GM13976 (cell line): ENCODE results near the gene EEF2K.
"Not testable (repeated sequence)": the region's sequence is repeated elsewhere in the genome, so short reads cannot be mapped to it uniquely, and the experiment has no call there.

ENCODE experiments used
- DNase-seq: peaks from one replicate; pipeline ENCODE4 v3.0.0; 2012; ENCODE audit warnings: low spot score
- CTCF ChIP-seq: IDR thresholded peaks from 2 replicates; pipeline ENCODE4 v1.5.1; 2012; ENCODE audit warnings: borderline replicate concordance, mild to moderate bottlenecking; ENCODE audit not compliant: insufficient read depth; ENCODE audit errors: extremely low read depth, missing control alignments, control extremely low read depth
- in situ Hi-C: fragments of 300-500 bp; cut with MboI; formaldehyde crosslinking; loops from one replicate; pipeline ENCODE4 v1.12.0; 2022; ENCODE audit warnings: low sequenced_read_pairs, mixed read lengths, inconsistent platforms; ENCODE audit not compliant: unreplicated experiment

The EEF2K gene

GRCh38 chr16:22192261-22193062 lies 13.6 kb upstream of the EEF2K start:
- peak; percentile 58 for DNase-seq
- in situ Hi-C loops, result loop anchor here (25.0 kb wide), 1 partner anchor 380 kb away; no protein-coding TSS in a partner anchor

DNA sequence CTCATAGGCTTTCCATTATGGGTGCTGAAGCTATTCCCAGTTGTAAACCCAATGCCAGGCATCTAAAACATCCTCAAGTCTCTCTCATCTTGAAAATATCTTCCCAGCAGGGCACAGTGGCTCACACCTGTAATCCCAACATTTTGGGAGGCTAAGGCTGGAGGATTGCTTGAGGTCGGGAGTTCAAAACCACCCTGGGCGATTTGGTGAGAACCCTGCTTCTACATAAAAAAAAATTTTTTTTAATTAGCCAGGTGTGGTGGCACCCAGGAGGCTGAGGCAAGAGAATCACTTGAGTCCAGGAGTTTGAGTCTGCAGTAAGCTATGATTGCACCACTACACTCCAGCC lies 13.0 kb upstream of the EEF2K start:
- no peak for DNase-seq
- in situ Hi-C loops, result loop anchor here (25.0 kb wide), 1 partner anchor 381 kb away; no protein-coding TSS in a partner anchor
- no peak for TF ChIP-seq CTCF

More at GRCh38 chr16:22192261-22193062, 13.6 kb upstream of the EEF2K start:
- TF ChIP-seq CTCF, result no peak

DNA sequence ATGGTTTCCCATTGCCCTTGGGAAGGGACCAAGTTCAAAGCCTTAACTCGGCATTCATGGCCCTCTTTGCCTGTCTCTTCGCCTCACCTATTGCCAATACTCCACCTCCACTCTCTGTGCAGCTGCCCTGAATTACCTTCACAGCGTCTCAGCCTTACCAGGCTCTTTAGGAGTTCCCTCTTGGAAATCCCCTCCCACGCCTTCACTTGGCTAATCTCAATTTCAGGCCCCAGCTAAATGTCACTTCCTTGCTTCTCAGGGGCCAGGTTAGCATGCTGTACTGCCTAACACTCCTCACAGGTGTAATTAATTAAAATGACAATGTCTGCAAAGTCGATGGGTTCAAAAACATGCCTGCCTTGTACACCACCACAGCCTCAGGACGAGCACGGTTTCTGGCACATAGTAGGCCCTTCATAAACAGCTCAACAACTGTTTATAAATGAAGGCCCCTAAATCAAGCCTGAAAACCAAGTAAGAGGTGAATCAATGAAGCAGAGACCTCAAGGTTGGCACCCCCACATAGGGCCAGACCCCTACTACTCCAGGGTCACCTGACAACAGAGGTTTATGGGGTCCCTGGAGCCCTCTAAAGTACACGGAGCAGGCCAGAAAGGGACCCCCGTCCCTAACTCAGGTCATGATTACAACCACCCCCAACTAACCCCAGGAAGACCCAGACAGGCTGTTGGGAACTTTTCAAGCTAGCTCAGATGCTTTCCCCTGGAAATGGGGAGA lies 11.2 kb upstream of the EEF2K start:
- in situ Hi-C loops, result loop anchor here (5.0 to 25.0 kb wide), 2 partner anchors 97 to 383 kb away; no protein-coding TSS in a partner anchor
- DNase-seq, result no peak
- TF ChIP-seq CTCF, result no peak

DNA sequence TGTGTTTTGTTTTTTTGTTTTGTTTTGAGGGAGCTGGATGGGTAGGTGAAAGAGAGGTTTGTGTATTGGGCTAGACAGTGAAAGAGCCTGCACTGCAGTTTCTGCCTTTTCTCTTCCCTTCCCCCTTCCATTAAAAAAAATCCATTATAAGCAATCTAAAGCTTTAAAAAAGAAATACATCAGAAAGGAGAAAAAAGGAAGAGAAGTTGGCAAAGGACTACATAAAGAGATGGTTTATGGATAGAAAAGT lies 10.7 kb upstream of the EEF2K start:
- in situ Hi-C loops, result loop anchor here (5.0 to 25.0 kb wide), 2 partner anchors 97 to 383 kb away; no protein-coding TSS in a partner anchor
- no peak for TF ChIP-seq CTCF
- no peak for DNase-seq

- in situ Hi-C loops, result loop anchor here (5.0 to 25.0 kb wide), 2 partner anchors 96 to 384 kb away; no protein-coding TSS in a partner anchor
- peak; percentile 89 for TF ChIP-seq CTCF
Observed at GRCh38 chr16:22195695-22196558, 10.2 kb upstream of the EEF2K start.

GRCh38 chr16:22196559-22197168 lies 9.4 kb upstream of the EEF2K start:
- not testable (repeated sequence) for DNase-seq
- in situ Hi-C loops, result loop anchor here (5.0 to 25.0 kb wide), 2 partner anchors 96 to 384 kb away; no protein-coding TSS in a partner anchor

More at GRCh38 chr16:22195695-22196558, 10.2 kb upstream of the EEF2K start:
- peak; percentile 81 for DNase-seq
